SK-N-MC (cell line): ENCODE results near the gene ZCCHC14.

ENCODE experiments used
- EZH2 ChIP-seq: fragments of 200-600 bp; sonication (generic); IDR thresholded peaks from one replicate; pipeline ENCODE4 v1.6.1; 2017; ENCODE audit warnings: antibody characterized with exemption
- FOXP2 ChIP-seq: optimal IDR thresholded peaks from 2 replicates; pipeline ENCODE3; 2011; ENCODE audit warnings: mild to moderate bottlenecking, moderate library complexity; ENCODE audit not compliant: insufficient read depth; ENCODE audit errors: extremely low read length, control extremely low read depth
- POLR2AphosphoS5 ChIP-seq: IDR thresholded peaks from 2 replicates; pipeline ENCODE4 v1.6.1; 2012; ENCODE audit warnings: mild to moderate bottlenecking, low read depth, low read length, borderline replicate concordance

DNA sequence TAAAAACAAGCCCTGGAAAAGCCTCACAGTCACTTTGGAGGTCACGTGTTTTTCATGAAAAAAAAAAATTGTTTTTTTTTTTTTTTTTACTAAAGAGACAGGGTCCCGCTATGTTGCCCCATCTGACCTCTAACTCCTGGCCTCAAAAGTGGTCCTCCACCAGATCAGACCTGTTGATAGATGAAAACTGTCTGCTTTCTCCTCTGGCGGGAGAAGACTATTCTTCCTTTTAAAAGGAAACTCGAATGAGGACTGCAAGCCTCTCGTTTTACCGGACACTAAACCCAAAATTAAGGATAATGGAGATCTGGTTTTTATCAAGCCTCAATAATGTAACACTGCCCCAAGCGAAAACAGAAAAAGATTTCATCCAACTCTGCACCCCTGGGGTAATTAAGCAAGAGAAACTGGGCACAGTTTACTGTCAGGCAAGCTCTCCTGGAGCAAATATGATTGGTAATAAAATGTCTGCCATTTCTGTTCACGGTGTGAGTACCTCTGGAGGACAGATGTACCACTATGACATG, 25.8 kb downstream of the ZCCHC14 start:
- TF ChIP-seq POLR2AphosphoS5, result no peak
- TF ChIP-seq EZH2, result no peak
- no peak for TF ChIP-seq FOXP2
